Spleen (tissue), 7 donors: ENCODE measurements around the gene AFDN.

Experiments used
- POLR2A ChIP-seq, 3 donors: fragments of 450-650 bp; IDR thresholded peaks; one replicate each; pipeline ENCODE4 v1.5.1; 2017; ENCODE audit warnings: antibody characterized with exemption in 3 of 3, mild to moderate bottlenecking in 1 of 3
- TF ChIP-seq, protein P1 (sequence below), 11 experiments: fragments of 200-600 bp in 7 of 11; fragments of 450-650 bp in 4 of 11; sonication (generic) in 4 of 11; IDR thresholded peaks in 8 of 11; conservative IDR thresholded peaks in 3 of 11; 1 replicate in 7 of 11; 2 replicates in 4 of 11; pipeline versions ENCODE4 v1.4.0 to v1.8.0; 2016 to 2021; ENCODE audit warnings: antibody characterized with exemption in 11 of 11, inconsistent platforms in 4 of 11, mild to moderate bottlenecking in 1 of 11
- donor health status: DM: no; HTN: no; CAD: no; lungs with moderate emphysema.
- donor health status: DM: no; HTN: no; CAD: no.
- donor health status: DM: no; HTN: no; CAD: no.

DNA sequence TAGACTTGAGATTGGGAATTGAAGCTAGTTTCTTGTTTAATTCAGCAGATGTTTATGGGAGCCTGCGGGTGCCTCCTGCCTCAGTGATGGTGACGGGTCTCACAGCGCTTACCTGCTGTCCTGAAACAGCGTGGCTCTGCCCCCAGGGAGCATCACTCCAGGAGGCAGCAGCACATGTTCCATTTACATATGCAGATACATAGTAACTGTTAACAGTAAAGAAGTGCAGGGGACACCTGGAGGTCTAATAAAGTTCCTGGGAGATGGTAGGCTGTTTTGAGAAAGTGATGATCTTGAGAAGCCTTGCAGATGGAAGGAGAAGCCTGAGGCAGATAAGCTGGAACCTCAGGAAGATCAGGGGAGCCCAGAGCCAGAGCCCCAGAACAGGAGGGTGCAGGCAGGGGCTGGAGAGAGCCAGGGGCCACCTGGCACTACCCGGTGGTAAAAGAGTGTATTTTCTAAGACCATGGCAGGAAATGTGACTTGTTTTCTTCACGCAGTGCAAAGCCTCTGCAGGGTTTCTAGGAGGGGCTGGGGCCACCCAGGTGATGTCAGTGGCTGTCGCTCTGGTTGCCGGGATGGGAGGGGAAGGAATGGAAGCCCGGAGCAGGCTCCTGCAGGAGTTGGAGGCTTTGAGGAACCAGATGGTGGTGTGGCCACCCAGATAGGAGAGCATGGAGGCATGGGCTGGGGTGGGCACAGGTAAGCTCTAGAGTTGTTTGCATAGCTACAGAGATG, 146.6 kb downstream of the AFDN start:
- TF ChIP-seq, protein P1, sequence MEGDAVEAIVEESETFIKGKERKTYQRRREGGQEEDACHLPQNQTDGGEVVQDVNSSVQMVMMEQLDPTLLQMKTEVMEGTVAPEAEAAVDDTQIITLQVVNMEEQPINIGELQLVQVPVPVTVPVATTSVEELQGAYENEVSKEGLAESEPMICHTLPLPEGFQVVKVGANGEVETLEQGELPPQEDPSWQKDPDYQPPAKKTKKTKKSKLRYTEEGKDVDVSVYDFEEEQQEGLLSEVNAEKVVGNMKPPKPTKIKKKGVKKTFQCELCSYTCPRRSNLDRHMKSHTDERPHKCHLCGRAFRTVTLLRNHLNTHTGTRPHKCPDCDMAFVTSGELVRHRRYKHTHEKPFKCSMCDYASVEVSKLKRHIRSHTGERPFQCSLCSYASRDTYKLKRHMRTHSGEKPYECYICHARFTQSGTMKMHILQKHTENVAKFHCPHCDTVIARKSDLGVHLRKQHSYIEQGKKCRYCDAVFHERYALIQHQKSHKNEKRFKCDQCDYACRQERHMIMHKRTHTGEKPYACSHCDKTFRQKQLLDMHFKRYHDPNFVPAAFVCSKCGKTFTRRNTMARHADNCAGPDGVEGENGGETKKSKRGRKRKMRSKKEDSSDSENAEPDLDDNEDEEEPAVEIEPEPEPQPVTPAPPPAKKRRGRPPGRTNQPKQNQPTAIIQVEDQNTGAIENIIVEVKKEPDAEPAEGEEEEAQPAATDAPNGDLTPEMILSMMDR (IDR thresholded peaks at IDR 0.05 in 8 of 11, conservative IDR thresholded peaks at IDR 0.05 in 3 of 11) = no peak
- no peak for TF ChIP-seq POLR2A (IDR thresholded peaks at IDR 0.05)
